Sigmoid colon (tissue), 3 donors: ENCODE results near the gene NELFCD.

Experiments
- CTCF ChIP-seq, 4 experiments: fragments of 450-650 bp in 3 of 4; fragments of 200-600 bp in 1 of 4; IDR thresholded peaks; one replicate each; pipeline ENCODE4 v1.5.1; 2016 to 2019; ENCODE audit warnings: antibody characterized with exemption in 4 of 4, mild to moderate bottlenecking in 3 of 4, moderate library complexity in 2 of 4
- POLR2A ChIP-seq, 2 donors: fragments of 450-650 bp; IDR thresholded peaks; one replicate each; pipeline ENCODE4 v1.6.1; 2016; ENCODE audit warnings: antibody characterized with exemption in 2 of 2, mild to moderate bottlenecking in 2 of 2, moderate library complexity in 2 of 2

- no peak for TF ChIP-seq CTCF (IDR thresholded peaks at IDR 0.05)
- TF ChIP-seq POLR2A (IDR thresholded peaks at IDR 0.05): no peak
Observed at GRCh38 chr20:59026904-59027740, 46.1 kb downstream of the NELFCD start.
